ENCODE results near the gene RXRA.

Gene RXRA

DNA sequence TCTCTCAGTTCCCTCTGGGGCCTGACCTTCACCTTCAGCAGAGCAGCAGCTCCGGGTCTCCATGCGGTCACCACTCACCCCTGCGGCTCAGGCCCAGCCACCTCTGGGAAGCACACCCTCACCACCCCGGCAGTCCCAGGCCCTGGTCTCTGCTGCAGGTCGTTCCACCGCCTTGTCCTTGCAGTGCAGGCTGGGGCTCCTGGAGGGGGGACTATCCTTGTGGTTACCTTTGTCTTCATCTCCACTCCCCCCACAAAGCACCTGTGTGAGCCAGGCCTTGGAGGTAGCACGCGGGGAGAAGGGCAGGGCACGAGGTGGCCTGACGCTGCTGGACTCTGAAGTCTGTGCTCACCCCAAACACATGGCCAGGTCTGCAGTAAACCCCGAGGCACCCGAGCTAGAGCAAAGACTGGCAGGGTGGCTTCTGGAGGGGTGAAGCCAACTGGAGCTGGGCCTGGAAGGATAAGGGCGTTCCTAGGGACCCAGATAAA, 33.2 kb upstream of the RXRA start:
- H3K4ac ChIP-seq (ENCODE audit: low read depth, low read length): no peak overlapping the region
- H4K8ac ChIP-seq (ENCODE audit: low read depth, low read length): no peak overlapping the region
- no peak overlapping the region for H2AFZ ChIP-seq (ENCODE audit: insufficient read depth, low read length, poor library complexity)
- H3K27me3 ChIP-seq (ENCODE audit: insufficient read depth, low read length): no peaks in the 10 kb centered on the region
- no peaks in the 10 kb centered on the region for H3K36me3 ChIP-seq (ENCODE audit: control insufficient read depth in 1 of 2, insufficient read depth in 2 of 2, low read length in 2 of 2)
- H4K12ac ChIP-seq (ENCODE audit: low read depth, low read length): no peak overlapping the region
- no peak overlapping the region for H3K23ac ChIP-seq (ENCODE audit: low read length)
- H3K79me1 ChIP-seq (ENCODE audit: low read length): no peaks in the 10 kb centered on the region
- H3K27ac ChIP-seq (ENCODE audit: low read depth, low read length): no peak overlapping the region
- no CpG with 5 or more reads among the region's 13 CpGs for WGBS (ENCODE audit: extremely low coverage, insufficient coverage, insufficient read length)
- H3K4me1 ChIP-seq (ENCODE audit: control insufficient read depth in 1 of 2, insufficient read depth in 2 of 2, low read length in 2 of 2): no peaks in the 10 kb centered on the region
- no peak overlapping the region for H3K18ac ChIP-seq (ENCODE audit: low read length)
- H2BK12ac ChIP-seq (ENCODE audit: low read length): no peak overlapping the region
- no peak overlapping the region for H3K14ac ChIP-seq (ENCODE audit: low read length)
- no peak overlapping the region for H2BK120ac ChIP-seq (ENCODE audit: insufficient read depth, low read length, poor library complexity)
- peaks cover 4% of the 10 kb centered on the region for H3K9me3 ChIP-seq (ENCODE audit: insufficient read depth, low read depth, low read length)
- no peak overlapping the region for H3K9ac ChIP-seq (ENCODE audit: low read length)
- DNase-seq: no peak
- H3K4me2 ChIP-seq (ENCODE audit: low read length): no peak overlapping the region
- no peak overlapping the region for H2AK5ac ChIP-seq (ENCODE audit: low read length)
- H3K4me3 ChIP-seq (ENCODE audit: low read depth, low read length): no peak overlapping the region
- H2BK5ac ChIP-seq (ENCODE audit: low read depth, low read length, poor library complexity): no peak overlapping the region
- H3K79me2 ChIP-seq (ENCODE audit: control insufficient read depth, insufficient read depth, low read length, poor library complexity): no peaks in the 10 kb centered on the region
- no peak overlapping the region for H4K91ac ChIP-seq (ENCODE audit: low read depth, low read length)

DNA sequence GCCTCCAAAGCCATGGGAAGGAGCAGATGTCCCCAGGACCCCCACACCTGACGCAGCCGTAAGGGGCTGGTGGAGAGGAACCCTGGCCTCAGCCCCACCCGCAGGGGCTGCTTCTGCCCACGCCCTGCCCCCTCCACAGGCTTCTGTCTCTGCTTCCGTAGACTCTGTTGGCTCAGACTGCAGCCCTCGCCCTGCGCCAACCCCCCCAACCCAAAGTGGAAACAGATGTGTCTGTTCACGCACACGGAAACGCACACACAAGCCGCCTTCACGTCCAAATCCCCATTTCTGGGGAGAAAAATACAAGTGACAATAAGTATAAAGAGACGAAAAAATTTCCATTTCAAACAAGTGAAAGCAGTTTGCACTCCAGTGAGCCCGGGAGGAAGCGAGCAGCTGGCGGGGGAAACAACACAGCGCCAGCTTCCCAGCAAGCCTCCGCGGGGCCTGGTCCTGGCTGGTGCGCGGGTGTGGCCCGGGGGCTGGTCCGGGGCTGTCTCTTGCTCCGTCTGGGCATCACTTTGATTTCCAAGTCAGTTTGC, 32.6 kb upstream of the RXRA start:
- Histone ChIP-seq H4K91ac (ENCODE audit: low read depth, low read length) (no peak overlapping the region), H3K14ac (ENCODE audit: low read length) (no peak overlapping the region), H2BK5ac (ENCODE audit: low read depth, low read length, poor library complexity) (no peak overlapping the region), H3K27ac (ENCODE audit: low read depth, low read length) (no peak overlapping the region), H3K18ac (ENCODE audit: low read length) (no peak overlapping the region), H3K9me3 (ENCODE audit: insufficient read depth, low read depth, low read length) (peaks cover 4% of the 10 kb centered on the region), H3K4me2 (ENCODE audit: low read length) (no peak overlapping the region), H3K4me1 (ENCODE audit: control insufficient read depth in 1 of 2, insufficient read depth in 2 of 2, low read length in 2 of 2) (no peaks in the 10 kb centered on the region), H3K23ac (ENCODE audit: low read length) (no peak overlapping the region), H2AK5ac (ENCODE audit: low read length) (no peak overlapping the region), H3K36me3 (ENCODE audit: control insufficient read depth in 1 of 2, insufficient read depth in 2 of 2, low read length in 2 of 2) (no peaks in the 10 kb centered on the region), H3K9ac (ENCODE audit: low read length) (no peak overlapping the region), H3K79me2 (ENCODE audit: control insufficient read depth, insufficient read depth, low read length, poor library complexity) (no peaks in the 10 kb centered on the region), H4K8ac (ENCODE audit: low read depth, low read length) (no peak overlapping the region), H2BK12ac (ENCODE audit: low read length) (no peak overlapping the region), H3K79me1 (ENCODE audit: low read length) (no peaks in the 10 kb centered on the region), H3K27me3 (ENCODE audit: insufficient read depth, low read length) (no peaks in the 10 kb centered on the region), H3K4ac (ENCODE audit: low read depth, low read length) (no peak overlapping the region), H4K12ac (ENCODE audit: low read depth, low read length) (no peak overlapping the region), H2AFZ (ENCODE audit: insufficient read depth, low read length, poor library complexity) (no peak overlapping the region), H3K4me3 (ENCODE audit: low read depth, low read length) (no peak overlapping the region), H2BK120ac (ENCODE audit: insufficient read depth, low read length, poor library complexity) (no peak overlapping the region)
- WGBS (ENCODE audit: extremely low coverage, insufficient coverage, insufficient read length): no CpG with 5 or more reads among the region's 24 CpGs
- DNase-seq: no peak

DNA sequence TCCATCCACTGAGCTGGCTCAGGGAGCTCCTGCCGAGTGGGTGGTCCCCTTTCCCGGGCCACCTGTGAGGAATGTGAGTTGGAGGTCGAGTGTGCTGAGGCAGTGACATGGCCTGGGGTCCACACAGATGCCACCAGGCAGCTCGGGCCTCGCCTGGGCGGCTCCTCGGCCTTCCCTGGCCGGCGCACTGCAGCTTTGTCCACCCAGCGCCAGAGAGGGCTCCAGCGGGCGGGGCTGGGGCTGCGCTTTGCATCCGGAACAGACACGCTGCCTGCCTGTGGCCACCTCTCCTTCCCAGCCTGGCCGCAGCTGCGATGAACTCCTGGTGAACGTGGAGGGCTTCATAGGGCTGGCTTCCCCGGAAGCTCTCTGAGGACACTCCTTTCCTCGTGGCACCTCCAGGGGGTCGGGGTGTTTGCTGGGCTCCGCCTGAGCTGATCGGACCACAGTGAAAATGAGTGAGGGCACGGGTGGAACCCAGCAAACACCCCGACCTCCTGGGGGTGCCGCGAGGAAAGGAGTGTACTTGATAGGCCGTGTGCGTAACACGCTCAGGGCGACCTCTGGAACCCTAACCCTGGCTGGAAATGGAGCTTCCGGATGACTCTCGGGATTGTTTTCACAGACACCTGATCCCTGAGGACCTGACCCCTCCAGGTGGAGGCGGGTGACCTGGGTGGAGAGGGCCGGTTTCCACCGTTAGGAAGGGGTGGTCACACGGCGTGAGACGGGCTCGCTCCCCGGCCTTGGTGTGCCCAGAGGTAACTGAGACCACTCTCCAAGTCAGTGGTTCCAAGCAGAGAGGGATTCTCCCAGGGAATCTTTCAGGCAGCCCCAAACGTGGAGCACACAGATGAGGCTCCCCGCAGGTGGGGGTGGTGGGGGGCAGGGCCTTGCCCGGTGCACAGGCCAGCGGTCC, 31.8 kb upstream of the RXRA start:
- Histone ChIP-seq H3K9ac (ENCODE audit: low read length) (no peak overlapping the region), H3K4me1 (ENCODE audit: control insufficient read depth in 1 of 2, insufficient read depth in 2 of 2, low read length in 2 of 2) (no peaks in the 10 kb centered on the region), H2BK12ac (ENCODE audit: low read length) (no peak overlapping the region), H4K8ac (ENCODE audit: low read depth, low read length) (no peak overlapping the region), H3K4ac (ENCODE audit: low read depth, low read length) (no peak overlapping the region), H3K23ac (ENCODE audit: low read length) (no peak overlapping the region), H3K4me2 (ENCODE audit: low read length) (no peak overlapping the region), H3K27me3 (ENCODE audit: insufficient read depth, low read length) (no peaks in the 10 kb centered on the region), H2BK120ac (ENCODE audit: insufficient read depth, low read length, poor library complexity) (no peak overlapping the region), H3K79me2 (ENCODE audit: control insufficient read depth, insufficient read depth, low read length, poor library complexity) (no peaks in the 10 kb centered on the region), H3K36me3 (ENCODE audit: control insufficient read depth in 1 of 2, insufficient read depth in 2 of 2, low read length in 2 of 2) (no peaks in the 10 kb centered on the region), H2AFZ (ENCODE audit: insufficient read depth, low read length, poor library complexity) (no peak overlapping the region), H3K4me3 (ENCODE audit: low read depth, low read length) (no peak overlapping the region), H3K18ac (ENCODE audit: low read length) (no peak overlapping the region), H4K12ac (ENCODE audit: low read depth, low read length) (no peak overlapping the region), H3K27ac (ENCODE audit: low read depth, low read length) (no peak overlapping the region), H2AK5ac (ENCODE audit: low read length) (no peak overlapping the region), H3K9me3 (ENCODE audit: insufficient read depth, low read depth, low read length) (peaks cover 4% of the 10 kb centered on the region), H3K79me1 (ENCODE audit: low read length) (no peaks in the 10 kb centered on the region), H4K91ac (ENCODE audit: low read depth, low read length) (no peak overlapping the region), H2BK5ac (ENCODE audit: low read depth, low read length, poor library complexity) (no peak overlapping the region), H3K14ac (ENCODE audit: low read length) (no peak overlapping the region)
- WGBS (ENCODE audit: extremely low coverage, insufficient coverage, insufficient read length): no CpG with 5 or more reads among the region's 45 CpGs
- no peak for DNase-seq

DNA sequence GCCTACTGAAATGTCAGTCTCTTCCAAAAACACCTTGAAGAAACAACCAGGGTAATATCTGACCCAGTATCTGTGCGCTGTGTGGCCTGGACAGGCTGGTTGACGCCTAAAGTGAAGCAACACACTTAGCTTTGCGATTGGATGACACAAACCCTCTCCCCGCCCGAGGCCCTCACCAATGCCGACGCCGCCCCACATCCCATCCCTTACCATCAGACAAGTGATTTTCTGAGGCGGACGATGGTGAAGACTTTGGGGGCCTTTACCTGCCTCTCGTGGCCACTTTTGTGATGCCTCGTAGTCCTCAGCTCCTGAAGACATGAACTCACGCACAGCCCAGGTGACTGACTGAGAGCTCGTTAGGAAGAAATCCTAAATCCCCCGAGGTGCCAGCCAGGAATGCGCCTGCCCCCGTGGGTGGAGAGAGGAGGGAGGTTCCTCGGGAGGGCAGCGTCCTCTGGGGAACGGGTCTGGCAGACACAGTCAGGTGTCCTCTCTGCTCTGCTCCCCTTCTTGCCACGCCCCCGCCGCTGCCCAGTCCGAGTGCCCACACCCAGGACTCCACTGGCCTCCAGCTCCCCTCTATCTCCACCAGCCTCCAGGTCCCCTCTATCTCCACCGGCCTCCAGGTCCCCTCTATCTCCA, 31.0 kb upstream of the RXRA start:
- Histone ChIP-seq H4K91ac (ENCODE audit: low read depth, low read length) (no peak overlapping the region), H3K9ac (ENCODE audit: low read length) (no peak overlapping the region), H3K79me1 (ENCODE audit: low read length) (no peaks in the 10 kb centered on the region), H3K4me3 (ENCODE audit: low read depth, low read length) (no peak overlapping the region), H4K8ac (ENCODE audit: low read depth, low read length) (no peak overlapping the region), H3K27me3 (ENCODE audit: insufficient read depth, low read length) (no peaks in the 10 kb centered on the region), H3K9me3 (ENCODE audit: insufficient read depth, low read depth, low read length) (peaks cover 3% of the 10 kb centered on the region), H4K12ac (ENCODE audit: low read depth, low read length) (no peak overlapping the region), H3K79me2 (ENCODE audit: control insufficient read depth, insufficient read depth, low read length, poor library complexity) (no peaks in the 10 kb centered on the region), H3K4me1 (ENCODE audit: control insufficient read depth in 1 of 2, insufficient read depth in 2 of 2, low read length in 2 of 2) (no peaks in the 10 kb centered on the region), H3K14ac (ENCODE audit: low read length) (no peak overlapping the region), H3K4me2 (ENCODE audit: low read length) (no peak overlapping the region), H2BK5ac (ENCODE audit: low read depth, low read length, poor library complexity) (no peak overlapping the region), H2BK12ac (ENCODE audit: low read length) (no peak overlapping the region), H3K4ac (ENCODE audit: low read depth, low read length) (no peak overlapping the region), H2AK5ac (ENCODE audit: low read length) (no peak overlapping the region), H3K23ac (ENCODE audit: low read length) (no peak overlapping the region), H2BK120ac (ENCODE audit: insufficient read depth, low read length, poor library complexity) (no peak overlapping the region), H3K36me3 (ENCODE audit: control insufficient read depth in 1 of 2, insufficient read depth in 2 of 2, low read length in 2 of 2) (no peaks in the 10 kb centered on the region), H2AFZ (ENCODE audit: insufficient read depth, low read length, poor library complexity) (no peak overlapping the region), H3K18ac (ENCODE audit: low read length) (no peak overlapping the region), H3K27ac (ENCODE audit: low read depth, low read length) (no peak overlapping the region)
- peak in 1 of 2 donors; percentile 12 for DNase-seq
- WGBS (ENCODE audit: extremely low coverage, insufficient coverage, insufficient read length): no CpG with 5 or more reads among the region's 25 CpGs

Measured in trophoblast cell (in vitro differentiated cells and primary cell).